IPS-11a (cell line): ENCODE results near the gene ELMO1.

Experiments
- H3K4me3 ChIP-seq: one replicate; pipeline ENCODE4 v1.5.1; 2013; ENCODE audit warnings: low read depth, low read length, control low read depth

ELMO1 gene

GRCh38 chr7:36942025-36942424 is 506.6 kb downstream of the ELMO1 start:
- no peak overlapping the region for H3K4me3 ChIP-seq

- no peak overlapping the region for H3K4me3 ChIP-seq
These were observed 507.3 kb downstream of the ELMO1 start for GRCh38 chr7:36941359-36941758.

GRCh38 chr7:36939816-36940215 is 508.8 kb downstream of the ELMO1 start:
- H3K4me3 ChIP-seq: no peak overlapping the region

- no peak overlapping the region for H3K4me3 ChIP-seq
These were observed 510.7 kb downstream of the ELMO1 start for GRCh38 chr7:36937754-36938563.

DNA sequence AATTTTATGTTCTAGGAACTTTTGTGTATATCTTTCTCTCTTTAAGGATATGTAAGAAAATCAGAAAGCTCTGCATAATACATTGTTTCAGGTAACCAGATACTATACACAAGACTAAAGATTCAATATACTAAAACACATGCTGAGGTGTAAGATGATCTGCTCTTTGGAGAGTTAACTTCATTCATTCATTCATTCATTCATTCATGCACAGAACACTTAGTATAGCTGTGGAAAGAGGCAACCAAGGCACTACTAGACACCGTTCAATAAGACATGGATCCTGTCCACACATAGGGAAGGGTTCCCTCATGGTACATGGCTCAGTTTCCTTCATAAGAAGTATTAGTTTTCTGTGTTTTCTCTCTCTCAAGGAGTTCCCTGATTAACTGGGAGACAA is 516.8 kb downstream of the ELMO1 start:
- H3K4me3 ChIP-seq: no peak overlapping the region

DNA sequence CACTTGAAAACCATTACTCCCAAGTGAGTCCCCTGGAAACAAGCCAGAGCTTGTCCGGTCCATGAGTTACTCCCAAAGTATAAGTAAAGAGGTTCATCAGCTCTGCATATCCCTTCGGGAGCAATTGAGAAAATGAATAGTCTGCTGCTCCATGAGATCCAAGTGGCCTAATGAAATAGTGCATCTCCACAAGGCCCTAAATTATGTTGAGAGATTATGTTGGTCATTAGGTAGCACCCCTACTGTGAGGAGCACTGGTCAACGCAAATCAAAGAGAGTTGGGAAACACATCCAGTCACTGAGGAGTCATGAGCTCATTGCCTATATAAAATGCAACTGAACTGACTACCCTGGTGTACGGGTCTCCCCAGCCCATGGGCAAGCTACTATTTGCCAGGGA is 518.9 kb downstream of the ELMO1 start:
- H3K4me3 ChIP-seq: no peak overlapping the region

DNA sequence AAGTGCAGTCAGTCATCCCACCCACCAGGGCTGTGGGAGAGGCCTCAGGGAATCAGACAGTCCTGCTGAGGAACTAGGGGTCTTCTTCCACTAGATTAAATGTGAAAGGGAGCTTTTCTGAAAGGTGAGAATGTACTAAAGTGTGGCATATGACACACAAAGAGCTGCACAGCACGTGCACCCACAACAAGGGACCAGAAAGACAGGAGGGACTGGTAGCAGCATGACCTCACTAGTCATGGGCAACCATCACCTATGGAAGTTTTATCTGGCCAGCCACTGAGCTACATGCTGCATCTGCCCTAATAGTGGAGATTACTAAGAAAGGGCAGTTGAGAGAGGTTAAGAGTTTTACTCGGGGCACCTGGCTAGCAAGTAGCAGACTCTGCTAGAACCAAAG is 519.9 kb downstream of the ELMO1 start:
- H3K4me3 ChIP-seq: no peak overlapping the region

DNA sequence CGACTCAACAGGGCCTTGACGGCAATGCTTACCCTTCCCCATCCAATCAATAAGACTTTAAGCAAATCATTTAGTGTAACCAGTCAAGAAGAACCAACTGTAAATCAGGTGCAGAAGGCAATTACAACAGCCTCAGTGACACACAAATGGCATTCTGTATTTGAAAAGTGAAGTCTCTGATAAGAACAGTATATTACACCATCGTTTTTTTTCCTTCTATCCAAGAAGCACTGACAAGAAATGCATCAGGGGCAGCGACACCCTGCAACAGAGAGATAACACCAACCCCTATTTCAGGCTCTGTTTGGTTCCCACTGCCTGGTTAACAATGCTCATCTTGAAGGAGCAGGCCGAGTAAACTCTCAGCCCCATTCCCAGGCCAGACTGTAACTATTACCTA is 520.4 kb downstream of the ELMO1 start:
- no peak overlapping the region for H3K4me3 ChIP-seq

DNA sequence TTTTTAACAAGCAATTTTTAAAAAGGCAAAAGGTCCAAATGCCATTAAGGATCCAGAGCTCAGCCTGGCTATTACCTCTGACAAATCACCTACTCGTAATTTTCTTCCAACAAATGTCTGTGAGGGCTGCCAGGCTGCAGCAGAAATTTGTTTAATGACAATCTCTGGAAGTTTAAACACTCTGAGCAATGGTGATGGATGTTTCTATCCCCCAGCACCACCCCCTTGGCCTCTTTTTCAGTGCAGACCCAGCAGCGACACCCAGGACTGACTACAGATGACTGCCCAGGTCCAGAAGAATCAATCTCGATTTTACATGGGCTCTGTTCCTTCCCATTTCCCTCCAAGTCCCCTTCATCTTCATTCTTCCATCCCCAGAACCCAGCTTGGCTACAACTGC is 523.0 kb downstream of the ELMO1 start:
- no peak overlapping the region for H3K4me3 ChIP-seq

DNA sequence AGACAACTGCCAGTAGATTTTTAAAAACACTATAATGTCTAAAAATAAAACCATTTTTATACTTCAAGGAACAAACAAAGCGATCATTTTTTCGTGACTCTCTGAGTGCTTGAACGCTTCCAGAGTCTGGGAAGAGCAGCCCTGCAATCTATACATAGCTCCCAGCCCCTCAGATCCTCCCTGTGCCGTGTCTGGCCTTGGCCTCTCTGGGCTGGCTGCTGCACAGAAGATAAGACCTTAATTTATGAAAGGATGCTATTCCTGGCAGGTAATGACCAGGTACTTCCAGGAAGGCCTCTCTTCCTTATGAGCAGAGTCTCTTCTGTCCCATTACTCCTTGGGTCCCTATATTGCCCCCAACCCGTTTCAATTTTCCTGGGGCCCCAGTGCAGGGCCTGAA is 523.5 kb downstream of the ELMO1 start:
- no peak overlapping the region for H3K4me3 ChIP-seq

DNA sequence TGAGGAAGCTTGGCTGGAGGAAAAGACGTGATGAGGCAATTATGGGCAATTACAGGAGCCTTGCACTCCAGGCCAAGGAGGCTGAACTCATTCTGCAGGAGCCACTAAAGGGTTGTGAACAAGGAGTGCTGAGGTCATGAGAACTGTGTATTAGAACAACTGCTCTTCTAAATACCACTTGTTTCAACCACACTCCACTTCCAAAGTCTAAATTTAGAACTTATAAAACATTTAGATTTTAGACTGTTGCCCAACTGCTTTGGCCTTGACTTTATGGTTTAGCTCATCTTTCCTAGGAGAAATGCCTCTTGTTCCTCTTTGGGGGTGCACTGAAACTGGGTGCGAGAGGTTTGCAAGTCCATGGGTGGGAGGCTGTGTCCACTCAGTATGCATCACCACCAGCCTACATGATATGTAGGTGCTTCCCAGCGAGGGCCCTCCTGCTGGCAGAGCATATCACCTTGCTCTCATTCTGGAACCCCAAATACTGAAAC is 524.7 kb downstream of the ELMO1 start:
- H3K4me3 ChIP-seq: no peak overlapping the region

GRCh38 chr7:36923185-36923584 is 525.5 kb downstream of the ELMO1 start:
- H3K4me3 ChIP-seq: no peak overlapping the region

GRCh38 chr7:36920433-36920832 is 528.2 kb downstream of the ELMO1 start:
- no peak overlapping the region for H3K4me3 ChIP-seq

DNA sequence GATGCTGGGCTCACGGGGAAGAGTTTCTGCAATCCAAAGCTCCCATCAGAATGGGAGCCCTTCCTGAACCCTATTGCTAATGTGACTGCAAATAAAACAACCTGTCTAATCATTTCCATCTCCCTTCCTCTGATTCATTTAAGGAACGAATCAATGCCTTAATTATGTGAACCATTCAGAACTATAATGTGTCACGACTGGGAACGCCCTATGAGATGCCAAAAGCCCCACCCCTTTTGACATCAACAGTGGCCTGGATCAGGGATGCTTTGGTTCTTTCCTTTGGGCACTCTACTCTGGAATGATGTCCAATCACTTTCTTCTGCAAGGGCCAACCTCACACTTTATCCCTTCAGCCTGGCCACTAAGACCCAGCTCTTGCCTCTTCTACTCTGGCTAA is 528.9 kb downstream of the ELMO1 start:
- H3K4me3 ChIP-seq: no peak overlapping the region

DNA sequence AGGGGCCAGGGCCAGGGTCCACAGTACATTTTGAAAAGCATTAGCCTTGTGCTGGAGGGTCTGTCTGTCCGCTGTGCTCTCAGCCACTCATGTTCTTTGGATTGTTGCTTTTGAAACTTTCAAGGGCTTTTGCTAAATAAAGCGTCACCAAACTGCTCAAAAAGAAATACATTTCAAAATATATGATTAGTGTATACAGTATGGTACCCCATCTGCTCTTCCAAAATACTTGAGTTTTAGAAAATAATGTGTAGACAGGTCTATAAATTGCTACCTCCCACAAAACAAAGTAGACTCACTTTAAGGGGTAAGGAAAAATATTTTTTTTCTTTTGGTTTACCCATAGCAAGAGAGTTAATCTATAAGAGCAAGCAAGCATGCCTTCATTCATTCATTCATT is 530.1 kb downstream of the ELMO1 start:
- no peak overlapping the region for H3K4me3 ChIP-seq

GRCh38 chr7:36916619-36917018 is 532.0 kb downstream of the ELMO1 start:
- H3K4me3 ChIP-seq: no peak overlapping the region

- no peak overlapping the region for H3K4me3 ChIP-seq
These were observed 532.5 kb downstream of the ELMO1 start for GRCh38 chr7:36916116-36916515.

- no peak overlapping the region for H3K4me3 ChIP-seq
These were observed 536.9 kb downstream of the ELMO1 start for GRCh38 chr7:36911788-36912187.

DNA sequence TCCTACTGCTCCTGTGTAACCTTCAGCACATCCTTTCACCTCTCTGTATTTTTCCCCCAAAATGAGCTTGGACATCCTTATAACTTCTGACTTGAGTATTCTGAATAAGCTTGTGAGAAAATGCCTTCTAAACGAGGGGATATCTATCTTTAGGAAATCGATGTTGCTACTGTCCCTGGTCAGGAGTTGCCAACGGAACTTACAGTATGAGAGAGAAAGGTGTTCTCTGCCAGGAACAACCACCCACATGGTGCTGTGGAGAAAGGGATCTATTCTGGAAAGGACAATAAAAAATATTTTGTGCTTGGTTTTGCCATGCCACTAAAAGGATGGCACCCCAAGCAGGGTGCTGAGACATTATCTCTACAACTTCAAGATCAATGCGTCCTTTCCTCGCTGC is 537.8 kb downstream of the ELMO1 start:
- H3K4me3 ChIP-seq: no peak overlapping the region

DNA sequence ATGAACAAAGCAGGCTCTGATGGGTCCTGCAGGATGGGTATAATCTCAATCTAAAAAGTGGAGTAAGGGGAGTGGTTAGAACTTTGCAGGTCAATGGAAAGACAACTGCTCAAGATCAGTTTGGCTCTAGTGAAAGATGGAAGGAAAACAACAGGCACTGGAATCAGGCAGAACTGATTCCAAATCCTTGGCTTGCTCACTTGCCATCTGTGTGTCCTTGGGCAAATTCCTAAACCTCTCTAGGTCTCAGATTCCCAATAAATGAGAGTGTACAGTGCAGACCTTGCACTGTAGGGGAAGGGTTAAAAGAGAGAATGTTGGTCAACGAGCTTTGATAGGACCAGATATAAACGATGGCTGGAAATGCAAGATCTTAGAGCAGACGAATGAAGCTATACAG is 538.3 kb downstream of the ELMO1 start:
- no peak overlapping the region for H3K4me3 ChIP-seq

GRCh38 chr7:36906956-36907635 is 541.6 kb downstream of the ELMO1 start:
- H3K4me3 ChIP-seq: no peak overlapping the region

DNA sequence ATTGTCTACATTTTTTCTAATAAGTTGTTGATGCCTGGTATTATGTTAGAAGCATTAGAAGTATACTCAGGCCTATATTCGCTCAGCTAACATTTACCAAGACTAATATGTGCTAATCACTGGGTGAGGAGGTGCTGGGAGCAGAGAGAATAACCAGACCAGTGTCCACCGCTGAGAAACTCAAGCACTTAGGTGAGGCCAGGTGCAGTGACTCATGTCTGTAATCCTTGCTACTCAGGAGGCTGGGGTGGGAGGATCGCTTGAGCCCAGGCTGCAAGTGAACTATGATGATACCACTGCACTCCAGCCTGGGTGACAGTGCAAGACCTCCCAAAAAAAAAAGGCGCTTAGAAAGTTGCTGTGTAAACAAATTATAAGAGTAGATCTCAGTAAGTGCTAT is 542.2 kb downstream of the ELMO1 start:
- no peak overlapping the region for H3K4me3 ChIP-seq
